CD4-positive, alpha-beta T cell treated with Interleukin-1 beta for 1 hour (primary cell): Measurements from ENCODE around the gene FAM83C.
A peak's percentile ranks its signal among the peaks of the same experiment; 100 is the strongest.

Experiments
- DNase-seq, 2 donors: peaks; one replicate each; pipeline ENCODE4 v3.0.0-alpha.2; 2020 to 2022

Gene FAM83C

DNA sequence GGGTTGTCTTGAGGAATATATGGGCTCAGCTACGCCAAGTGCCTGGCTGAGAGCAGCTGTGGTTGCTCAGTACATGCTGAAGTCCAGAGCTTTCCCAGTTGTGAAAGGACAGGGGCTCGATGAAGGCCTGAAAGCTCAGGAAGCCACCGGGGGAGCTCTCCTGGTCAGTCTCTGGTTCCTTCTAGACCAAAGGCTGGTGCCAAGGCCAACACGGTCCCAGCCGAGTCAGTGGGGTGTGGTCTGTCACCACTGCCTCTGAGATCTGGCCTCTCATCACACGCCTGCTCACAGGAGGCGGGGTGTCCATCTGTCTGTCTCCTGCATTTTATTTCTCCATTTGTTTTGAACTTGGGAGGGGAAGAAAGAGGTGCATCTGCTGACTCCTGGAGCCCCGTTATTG lies 4.9 kb upstream of the FAM83C start:
- DNase-seq: no peak

- no peak for DNase-seq
These were observed 3.9 kb upstream of the FAM83C start for GRCh38 chr20:35296101-35296554.

- no peak for DNase-seq
These were observed 3.4 kb upstream of the FAM83C start for GRCh38 chr20:35295674-35296073.

DNA sequence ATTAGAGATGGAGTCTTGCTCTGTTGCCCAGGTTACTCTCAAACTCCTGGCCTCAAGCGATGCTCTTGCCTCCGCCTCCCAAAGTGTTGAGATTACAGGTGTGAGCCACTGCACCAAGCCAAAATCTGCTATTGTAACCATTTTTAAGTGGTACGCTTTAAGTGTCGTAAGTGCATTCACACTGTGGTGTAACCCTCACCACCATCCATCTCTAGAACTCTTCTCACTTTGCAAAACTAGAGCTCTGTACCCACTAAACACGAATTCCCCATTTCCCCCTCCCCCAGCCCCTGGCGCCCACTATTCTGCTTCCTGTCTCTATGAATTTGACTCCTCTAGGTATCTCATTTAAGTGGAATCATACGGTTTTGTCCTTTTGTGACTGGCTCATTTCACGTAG lies 2.8 kb upstream of the FAM83C start:
- no peak for DNase-seq

DNA sequence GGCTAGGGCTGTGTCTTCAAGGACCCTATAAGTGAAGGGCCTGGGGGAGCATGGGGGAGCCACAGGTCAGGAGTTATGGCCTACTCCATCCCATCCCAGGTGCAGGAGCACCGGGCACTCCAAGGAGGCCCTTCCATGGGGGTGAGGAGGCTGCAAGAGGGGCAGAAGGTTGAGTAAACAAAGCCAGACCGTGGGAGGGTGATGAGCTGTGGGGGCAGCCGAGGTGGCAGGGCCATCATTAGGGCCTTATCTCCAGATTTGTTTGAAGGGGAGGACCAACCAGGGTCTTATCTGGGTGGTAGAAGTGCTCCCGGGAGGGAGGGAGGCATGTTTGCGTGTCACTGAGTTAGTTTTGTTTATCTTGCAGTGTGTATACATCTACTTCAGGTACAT lies 2.1 kb upstream of the FAM83C start:
- no peak for DNase-seq

DNA sequence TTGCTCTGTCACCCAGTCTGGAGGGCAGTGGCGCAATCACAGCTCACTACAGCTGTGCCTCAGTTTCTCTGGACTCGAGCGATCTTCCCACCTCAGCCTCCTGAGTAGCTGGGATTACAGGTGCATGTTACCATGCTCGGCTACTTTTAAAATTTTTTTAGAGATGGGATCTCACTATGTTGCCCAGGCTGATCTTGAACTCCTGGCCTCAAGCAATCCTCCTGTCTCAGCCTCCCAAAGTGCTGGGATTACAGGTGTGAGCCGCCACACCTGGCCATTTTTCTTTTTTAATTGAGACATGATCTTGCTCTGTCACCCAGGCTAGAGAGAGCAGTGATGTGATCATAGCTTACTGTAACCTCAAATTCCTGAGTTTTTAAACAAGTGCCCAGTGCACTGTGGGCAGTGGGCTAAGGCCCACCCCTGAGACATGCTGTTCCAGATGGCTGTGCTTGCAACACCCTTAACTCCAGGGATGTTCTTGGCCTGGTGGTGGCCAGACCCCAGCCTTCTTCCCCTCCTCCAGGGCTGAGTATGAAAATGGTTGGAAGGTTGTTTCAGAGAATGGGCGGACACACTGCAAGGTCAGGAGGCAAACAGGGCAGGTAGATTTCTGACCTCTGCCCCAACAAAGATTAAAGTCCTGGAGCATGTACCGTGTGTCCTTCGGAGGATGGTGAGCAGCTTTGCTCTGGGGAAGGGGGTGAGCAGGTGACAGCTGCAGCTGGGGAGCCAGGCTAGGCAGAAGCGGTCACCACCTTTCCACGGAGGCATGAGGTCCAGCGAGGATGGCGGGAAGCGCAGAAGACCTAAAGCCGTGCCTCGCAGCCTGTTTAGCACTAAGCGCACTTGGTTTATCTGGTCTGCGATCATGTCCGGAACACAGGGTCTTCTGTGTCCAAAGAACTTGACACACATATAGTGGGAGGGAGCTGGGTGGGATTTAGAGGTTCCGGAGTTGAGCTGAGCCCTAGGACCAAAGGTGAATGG lies 1.4 kb upstream of the FAM83C start:
- DNase-seq: no peak

DNA sequence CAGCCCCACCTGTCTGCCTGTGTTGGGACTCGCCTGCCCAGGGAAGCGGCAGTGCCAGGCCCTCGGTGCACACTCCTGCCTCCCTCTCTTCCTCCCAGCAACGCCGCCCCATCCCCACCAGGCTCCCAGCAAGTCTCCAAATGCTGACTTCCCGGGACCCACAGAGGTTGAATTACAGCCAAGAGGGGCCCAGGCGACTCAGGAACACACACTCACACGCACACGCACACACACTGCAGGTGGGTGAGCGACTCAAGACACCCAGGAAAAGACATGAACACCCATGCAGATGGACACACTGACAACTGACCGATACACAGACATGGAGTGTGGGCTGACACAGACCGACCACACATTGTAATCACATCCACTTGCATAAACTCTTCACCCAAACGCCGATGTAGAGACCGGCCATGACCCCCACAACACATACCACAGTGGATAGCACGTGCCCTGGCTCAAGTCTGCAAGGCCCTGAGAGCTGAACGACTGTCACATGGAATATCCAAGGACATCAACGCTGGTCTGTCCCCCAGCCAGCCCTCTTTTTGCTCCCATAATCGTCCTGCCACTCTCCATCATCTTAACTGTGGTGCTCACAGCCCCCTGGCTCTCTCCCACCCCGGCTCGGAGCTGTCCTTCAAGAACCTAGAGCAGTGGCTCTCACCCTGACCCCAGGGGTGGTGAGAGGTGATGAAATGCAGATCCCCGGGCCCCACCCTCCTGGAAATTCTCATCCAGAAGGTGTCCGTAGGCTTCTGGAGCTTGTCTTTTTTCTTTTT lies 470 bp upstream of the FAM83C start:
- DNase-seq: no peak

DNA sequence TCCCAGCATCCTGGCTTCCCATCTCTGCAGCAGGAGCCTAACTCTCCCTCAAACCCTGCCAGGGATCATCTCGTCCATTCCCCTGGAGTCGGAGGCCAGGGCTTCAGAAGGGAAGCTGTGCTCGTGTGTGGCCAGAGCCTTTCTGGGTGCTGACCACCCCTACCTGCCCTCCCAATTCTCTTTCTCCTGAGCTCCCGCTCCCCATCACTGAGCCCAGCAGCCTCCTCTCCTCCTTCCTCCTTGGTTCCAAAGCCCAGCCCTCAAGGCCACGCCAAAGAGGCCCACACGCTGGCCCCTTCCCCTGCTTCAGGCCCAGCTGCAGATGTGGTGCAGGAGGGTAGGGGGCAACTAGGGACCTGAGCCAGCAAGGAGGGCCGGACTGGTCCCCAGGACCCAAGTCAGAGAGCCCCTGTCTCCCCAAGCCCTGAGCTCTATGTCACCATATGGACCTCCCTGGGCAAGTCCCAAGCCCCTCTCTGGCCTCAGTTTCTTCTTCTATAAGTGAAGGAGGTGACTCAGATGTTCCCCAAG lies 1.3 kb downstream of the FAM83C start:
- no peak for DNase-seq

DNA sequence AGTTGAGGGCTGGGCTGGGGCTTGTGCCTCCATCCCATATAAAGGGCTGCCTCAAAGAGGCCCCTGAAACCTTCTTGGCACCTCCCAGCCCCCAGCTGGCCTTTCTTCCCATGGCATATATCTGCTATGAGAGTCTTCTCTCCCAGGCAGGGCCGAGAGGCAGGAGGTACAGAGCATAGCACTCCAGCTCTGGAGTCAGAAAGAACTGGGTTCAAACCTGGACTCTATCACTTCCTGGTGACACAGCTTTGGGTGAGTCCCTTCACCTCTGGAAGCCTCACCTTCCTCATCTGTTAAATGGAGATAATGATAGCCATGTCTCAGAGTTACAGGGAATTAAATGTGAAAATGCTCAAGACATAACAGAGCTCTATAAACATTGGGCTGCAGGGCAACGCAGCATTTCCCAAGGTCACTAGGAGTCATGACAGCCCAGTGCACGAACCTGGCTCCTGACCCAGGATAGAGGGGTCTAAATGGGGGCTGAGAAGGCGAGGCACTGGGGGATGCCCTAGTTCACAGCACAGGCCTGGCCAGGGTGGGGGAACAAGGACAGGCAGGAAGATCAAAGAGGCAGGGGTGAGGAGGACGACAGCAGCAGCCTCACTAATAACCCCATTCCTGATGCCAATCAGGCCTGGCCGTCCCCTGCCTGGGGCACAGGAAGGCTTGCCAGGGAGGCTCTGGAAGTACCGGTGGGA lies 1.9 kb downstream of the FAM83C start:
- no peak for DNase-seq

DNA sequence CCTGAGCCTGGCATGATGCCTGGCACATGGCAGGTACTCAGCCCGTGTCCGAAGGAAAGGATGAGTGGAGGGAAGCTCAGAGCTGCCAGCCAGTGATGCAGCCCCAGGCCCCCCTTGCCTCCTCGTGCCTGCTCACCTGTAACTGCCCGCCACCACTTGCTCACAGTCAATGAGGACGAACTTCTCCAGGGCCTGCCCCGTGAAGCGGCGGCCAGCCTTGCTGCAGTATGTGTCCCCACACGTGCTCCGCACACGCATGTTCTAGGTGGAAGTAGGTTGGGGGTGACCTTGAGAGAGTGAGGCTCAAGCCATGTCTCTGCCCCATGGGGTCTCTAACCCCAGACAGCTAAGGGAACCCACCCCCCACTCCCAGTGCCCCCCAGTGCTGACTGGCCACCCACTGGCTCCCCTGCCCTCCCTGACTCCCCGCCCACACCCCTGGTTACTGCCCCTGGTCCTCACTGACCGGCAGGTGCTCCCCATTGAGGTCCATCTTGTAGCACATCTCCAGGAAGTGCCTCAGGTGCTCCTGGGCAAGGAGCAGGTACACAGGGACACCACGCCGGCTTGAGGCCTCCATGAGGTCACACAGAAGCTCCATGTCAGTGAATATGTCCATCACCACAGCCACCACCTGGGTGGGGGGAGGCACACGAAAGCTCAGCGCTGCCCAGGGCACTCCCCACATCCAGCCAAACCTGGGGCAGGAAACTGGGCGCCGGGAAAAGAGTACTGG lies 3.7 kb downstream of the FAM83C start:
- DNase-seq: no peak

- DNase-seq: no peak
These were observed 4.5 kb downstream of the FAM83C start for GRCh38 chr20:35287509-35288324.

DNA sequence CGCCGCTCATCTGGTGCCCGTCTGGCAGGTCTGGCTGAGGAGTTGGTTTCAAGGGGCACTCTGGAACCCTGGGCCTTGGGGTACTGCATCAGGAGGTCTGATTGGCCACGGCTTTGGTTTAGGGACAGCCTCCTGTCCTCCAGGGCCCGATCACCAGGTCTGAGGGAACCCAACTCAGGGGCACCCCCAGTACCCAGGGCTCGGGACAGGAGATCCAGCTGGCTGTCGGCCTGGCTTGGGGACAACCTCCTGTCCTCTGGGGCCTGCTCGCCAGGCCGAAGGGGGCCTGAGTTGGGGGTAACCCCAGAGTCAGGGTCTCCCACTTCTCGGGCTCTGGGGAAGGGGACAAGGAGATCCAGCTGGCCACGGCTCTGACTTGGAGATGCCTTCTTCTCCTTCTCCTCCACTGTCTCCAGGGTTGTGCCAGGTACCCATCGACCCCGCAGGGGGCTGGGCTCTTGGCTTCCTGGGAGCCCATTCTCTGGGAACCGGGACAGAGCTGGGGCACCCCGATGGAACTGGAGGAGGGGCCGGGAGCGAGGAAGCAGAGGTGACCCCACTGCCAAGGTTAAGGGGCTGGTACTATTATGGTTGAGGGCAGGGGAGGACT lies 5.2 kb downstream of the FAM83C start:
- DNase-seq: no peak

DNA sequence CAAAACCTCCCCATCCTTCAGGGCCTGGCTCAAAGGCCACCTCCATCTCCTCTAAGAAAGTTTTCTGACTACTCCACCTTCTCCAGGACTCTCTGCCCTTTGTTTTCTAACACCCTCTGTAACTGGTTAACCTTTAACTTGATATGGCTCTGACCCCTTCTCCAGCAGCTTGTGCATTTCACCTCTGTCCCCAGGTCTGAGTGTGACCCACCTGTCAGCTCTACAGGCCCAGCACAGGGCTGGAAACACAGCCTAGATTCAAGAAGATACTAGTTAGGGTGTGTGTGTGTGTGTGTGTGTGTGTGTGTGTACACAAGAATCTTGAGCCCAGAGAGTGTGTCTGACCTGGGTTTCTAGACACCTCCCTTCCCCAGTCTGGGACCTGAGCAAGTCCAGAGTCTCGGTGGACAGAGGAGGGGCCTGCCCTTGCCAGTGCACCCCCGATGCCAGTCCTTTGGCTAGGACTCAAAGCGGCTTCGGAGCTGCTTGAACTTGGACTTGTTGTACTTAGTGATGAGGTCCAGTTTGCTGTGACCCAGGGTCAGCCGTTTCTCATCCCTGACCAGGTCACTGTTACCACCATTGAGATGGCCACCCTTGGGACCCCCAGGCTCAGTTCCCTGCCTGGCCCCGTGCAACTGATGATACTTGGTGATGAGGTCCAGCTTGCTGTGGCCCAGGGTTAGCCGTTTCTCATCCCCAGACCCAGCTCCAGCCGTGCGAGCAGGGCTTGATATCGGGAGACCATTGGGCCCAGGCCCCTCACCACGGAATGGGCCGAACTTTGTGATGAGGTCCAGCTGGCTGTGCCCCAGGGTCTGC lies 5.9 kb downstream of the FAM83C start:
- DNase-seq: no peak

- DNase-seq: no peak
These were observed 6.5 kb downstream of the FAM83C start for GRCh38 chr20:35285806-35286076.

DNA sequence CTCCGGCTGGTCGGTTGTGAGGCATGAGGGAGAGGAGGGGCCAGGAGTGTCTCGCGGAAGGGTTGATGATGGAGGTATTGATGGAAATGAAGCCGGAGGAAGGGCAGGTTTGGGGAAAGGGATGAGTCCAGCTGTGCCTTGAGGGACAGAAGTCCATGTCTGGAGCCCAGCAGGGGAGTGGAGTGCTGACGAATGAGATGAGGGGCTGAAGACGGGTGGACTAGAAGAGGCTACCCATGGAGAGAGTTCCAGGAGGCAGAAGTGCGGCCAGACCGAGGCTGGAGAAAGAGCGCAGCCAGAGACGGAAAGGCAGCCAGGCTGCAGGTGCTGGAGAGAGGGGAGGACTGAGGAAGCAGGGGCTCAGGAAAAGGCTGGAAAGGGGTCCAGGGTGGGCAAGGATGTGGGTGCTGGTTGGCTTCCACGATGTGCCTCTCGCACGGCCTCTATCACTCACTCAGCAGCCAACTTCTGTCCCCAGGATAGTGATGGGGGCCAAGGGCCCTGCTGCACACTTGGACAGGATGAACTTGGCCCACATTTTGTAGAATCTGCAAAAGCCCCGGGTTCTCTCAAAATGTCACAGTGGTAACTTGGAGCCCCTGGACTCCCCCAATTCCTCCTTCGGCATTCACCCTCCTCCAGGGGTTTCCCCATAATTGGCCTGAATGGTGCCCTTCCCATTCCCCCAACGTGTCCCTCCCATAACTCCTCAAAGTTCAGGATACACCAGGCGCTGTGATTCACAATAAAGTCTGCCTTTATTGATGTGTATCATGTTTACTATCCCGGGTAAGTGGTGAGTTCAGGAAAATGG lies 7.0 kb downstream of the FAM83C start:
- no peak for DNase-seq

DNA sequence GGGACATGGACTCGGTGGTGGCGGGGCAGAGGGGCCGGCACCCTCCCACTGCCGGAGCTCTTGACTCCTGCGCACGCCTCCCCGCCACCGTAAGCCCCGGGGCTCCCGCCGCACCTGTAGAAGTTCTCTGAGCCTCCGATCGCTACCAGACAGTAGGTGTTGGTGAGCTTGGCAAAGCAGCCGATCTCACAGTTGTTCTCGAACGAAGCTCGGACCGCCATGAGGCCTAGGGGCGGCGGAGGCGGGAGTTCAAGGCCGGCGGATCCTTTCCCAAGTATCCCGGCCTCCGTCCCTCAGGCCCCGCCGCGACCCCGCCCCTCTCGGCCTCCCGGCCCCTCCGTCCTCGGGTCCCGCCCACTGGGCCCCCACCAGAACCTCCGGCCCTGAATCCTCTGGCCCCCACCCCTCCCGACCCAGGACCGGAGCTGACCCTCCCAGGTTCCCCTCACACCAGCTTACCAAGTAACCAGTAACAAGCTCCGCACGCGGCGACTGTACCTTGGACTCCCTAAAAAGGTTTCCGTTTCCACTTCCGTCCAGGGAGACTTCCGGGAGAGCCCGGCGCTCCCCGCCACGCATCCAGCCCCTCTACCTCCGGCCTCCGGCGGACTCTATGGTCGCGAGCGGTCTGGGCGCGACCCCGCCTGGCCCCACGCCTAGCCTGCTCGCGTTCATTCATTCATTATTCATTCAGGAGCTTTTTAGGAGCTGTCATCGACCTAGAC lies 7.8 kb downstream of the FAM83C start, which contains the start of gene EIF6:
Gene EIF6 (minus strand): TSS at position 506 of the 725 bp plus-strand sequence. CDS start 285 bp downstream, at position 221.
- DNase-seq: peak; percentile 80 to 83

DNA sequence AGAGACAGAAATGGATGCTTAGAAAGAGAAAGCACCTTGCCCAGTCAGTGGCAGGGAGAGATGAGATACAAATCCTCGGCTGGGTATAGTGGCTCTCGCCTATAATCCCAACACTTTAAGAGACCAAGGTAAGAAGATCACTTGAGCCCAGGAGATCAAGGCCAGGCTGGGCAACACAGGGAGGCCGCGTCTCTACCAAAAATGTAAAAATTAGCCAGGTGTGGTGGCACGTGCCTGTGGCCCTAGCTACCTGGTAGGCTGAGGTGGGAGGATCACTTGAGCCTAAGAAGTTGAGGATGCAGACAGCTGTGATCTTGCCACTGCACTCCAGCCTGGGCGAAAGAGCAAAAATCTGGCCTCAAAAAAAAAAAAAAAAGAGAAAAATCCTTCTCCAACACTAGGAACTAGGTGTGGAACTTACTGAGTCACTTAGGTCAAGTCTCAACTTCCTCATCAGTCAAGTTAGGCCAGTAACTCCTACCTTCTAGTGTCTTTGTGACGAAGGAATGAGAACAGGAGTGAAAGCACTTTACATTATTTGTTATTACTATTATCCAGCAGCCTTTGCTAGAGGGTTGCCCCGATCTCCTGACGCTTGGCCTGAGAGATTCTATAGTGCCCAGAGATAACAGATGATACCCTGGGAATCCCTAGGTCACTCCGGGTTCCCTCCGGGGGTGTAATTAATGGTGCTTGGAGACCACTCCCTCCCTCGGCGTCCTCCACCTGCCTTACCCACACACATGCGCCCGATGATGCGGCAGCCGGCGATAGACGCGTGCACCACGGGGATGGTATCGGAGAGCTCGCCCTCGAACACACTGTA lies 8.6 kb downstream of the FAM83C start:
- DNase-seq: peak in 1 of 2 donors; percentile 19
